WTC11 (cell line): ENCODE measurements around the gene TJP3.

Experiments used
- CREM ChIP-seq: sonication (generic); formaldehyde crosslinking; IDR thresholded peaks from 2 replicates; pipeline ENCODE4 v1.8.1; 2022; ENCODE audit warnings: mild to moderate bottlenecking, missing genetic modification reagents, moderate library complexity
- ETV6 ChIP-seq: sonication (generic); formaldehyde crosslinking; IDR thresholded peaks from 2 replicates; pipeline ENCODE4 v1.8.1; 2022; ENCODE audit warnings: mild to moderate bottlenecking, missing genetic modification reagents
- FOXJ3 ChIP-seq: sonication (generic); formaldehyde crosslinking; IDR thresholded peaks from 2 replicates; pipeline ENCODE4 v1.9.0; 2021; ENCODE audit warnings: missing genetic modification reagents, mild to moderate bottlenecking, borderline replicate concordance
- FOXP1 ChIP-seq: sonication (generic); formaldehyde crosslinking; IDR thresholded peaks from 2 replicates; pipeline ENCODE4 v1.8.0; 2022; ENCODE audit warnings: missing genetic modification reagents, mild to moderate bottlenecking, moderate library complexity, borderline replicate concordance
- OVOL2 ChIP-seq: fragments of 250-450 bp; sonication (Bioruptor Pico); IDR thresholded peaks from 2 replicates; pipeline ENCODE4 v1.9.0; 2021; ENCODE audit warnings: mild to moderate bottlenecking, borderline replicate concordance
- ZNF416 ChIP-seq: fragments of 250-450 bp; sonication (Bioruptor Pico); IDR thresholded peaks from 2 replicates; pipeline ENCODE4 v1.9.0; 2021; ENCODE audit warnings: mild to moderate bottlenecking, inconsistent platforms
- TF ChIP-seq, protein P1 (sequence below): fragments of 200-600 bp; IDR thresholded peaks from 2 replicates; pipeline ENCODE4 v1.8.0; 2022; ENCODE audit warnings: antibody characterized with exemption
- TF ChIP-seq, protein P2 (sequence below): sonication (generic); formaldehyde crosslinking; IDR thresholded peaks from 2 replicates; pipeline ENCODE4 v1.8.0; 2022; ENCODE audit warnings: mild to moderate bottlenecking, missing genetic modification reagents
- TF ChIP-seq, protein P3 (sequence below): sonication (generic); formaldehyde crosslinking; IDR thresholded peaks from 2 replicates; pipeline ENCODE4 v1.8.1; 2022; ENCODE audit warnings: mild to moderate bottlenecking, missing genetic modification reagents, moderate library complexity, borderline replicate concordance
- TF ChIP-seq, protein P4 (sequence below): sonication (generic); formaldehyde crosslinking; conservative IDR thresholded peaks from 2 replicates; pipeline ENCODE4 v1.8.1; 2022; ENCODE audit warnings: mild to moderate bottlenecking, missing genetic modification reagents
- TF ChIP-seq, protein P5 (sequence below): sonication (generic); formaldehyde crosslinking; conservative IDR thresholded peaks from 2 replicates; pipeline ENCODE4 v1.8.1; 2023; ENCODE audit warnings: mild to moderate bottlenecking, low read depth, missing genetic modification reagents, moderate library complexity
- TF ChIP-seq, protein P6 (sequence below): sonication (generic); formaldehyde crosslinking; IDR thresholded peaks from 2 replicates; pipeline ENCODE4 v1.8.0; 2022; ENCODE audit warnings: mild to moderate bottlenecking, missing genetic modification reagents
- TF ChIP-seq, protein P7 (sequence below): sonication (generic); formaldehyde crosslinking; IDR thresholded peaks from 2 replicates; pipeline ENCODE4 v1.8.0; 2023; ENCODE audit warnings: missing genetic modification reagents

DNA sequence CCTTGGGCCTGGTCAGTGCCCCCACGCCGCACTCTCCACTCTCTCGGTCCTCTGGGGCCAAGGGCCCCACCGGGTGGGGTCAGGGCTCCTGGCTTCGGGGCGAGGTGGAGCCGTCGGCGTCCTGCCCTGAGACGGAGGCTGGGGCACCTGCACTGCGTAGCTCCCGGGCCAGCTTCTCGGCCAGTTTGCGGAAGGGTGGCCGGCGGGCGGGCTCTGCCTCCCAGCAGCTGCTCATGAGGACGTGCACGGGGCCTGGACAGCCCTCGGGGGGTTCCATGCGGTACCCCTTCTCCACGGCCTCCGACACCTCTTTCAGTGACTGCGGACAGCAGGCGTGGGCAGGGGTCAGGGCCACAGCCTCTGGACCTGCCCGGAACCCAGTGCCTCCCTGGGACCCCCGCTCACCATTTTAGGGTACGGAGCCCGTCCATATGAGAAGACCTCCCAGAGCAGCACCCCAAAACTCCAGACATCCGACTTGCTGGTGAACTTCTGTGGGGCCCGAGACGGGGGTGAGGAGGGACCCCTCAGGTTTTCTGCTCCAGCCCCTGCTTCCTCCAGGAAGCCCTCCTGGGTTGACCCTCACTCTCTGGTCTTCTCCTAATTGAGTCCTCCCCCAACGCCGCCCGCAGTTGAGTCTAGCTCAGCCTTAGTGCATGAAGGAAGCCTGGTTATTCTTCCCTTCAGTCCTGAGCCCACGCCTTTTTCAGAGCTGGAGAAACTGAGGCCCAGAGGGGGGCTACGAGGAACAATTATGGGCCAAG lies 70.1 kb downstream of the TJP3 start:
- TF ChIP-seq, protein P1, sequence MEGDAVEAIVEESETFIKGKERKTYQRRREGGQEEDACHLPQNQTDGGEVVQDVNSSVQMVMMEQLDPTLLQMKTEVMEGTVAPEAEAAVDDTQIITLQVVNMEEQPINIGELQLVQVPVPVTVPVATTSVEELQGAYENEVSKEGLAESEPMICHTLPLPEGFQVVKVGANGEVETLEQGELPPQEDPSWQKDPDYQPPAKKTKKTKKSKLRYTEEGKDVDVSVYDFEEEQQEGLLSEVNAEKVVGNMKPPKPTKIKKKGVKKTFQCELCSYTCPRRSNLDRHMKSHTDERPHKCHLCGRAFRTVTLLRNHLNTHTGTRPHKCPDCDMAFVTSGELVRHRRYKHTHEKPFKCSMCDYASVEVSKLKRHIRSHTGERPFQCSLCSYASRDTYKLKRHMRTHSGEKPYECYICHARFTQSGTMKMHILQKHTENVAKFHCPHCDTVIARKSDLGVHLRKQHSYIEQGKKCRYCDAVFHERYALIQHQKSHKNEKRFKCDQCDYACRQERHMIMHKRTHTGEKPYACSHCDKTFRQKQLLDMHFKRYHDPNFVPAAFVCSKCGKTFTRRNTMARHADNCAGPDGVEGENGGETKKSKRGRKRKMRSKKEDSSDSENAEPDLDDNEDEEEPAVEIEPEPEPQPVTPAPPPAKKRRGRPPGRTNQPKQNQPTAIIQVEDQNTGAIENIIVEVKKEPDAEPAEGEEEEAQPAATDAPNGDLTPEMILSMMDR = no peak
- TF ChIP-seq, protein P2, sequence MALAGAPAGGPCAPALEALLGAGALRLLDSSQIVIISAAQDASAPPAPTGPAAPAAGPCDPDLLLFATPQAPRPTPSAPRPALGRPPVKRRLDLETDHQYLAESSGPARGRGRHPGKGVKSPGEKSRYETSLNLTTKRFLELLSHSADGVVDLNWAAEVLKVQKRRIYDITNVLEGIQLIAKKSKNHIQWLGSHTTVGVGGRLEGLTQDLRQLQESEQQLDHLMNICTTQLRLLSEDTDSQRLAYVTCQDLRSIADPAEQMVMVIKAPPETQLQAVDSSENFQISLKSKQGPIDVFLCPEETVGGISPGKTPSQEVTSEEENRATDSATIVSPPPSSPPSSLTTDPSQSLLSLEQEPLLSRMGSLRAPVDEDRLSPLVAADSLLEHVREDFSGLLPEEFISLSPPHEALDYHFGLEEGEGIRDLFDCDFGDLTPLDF = no peak
- TF ChIP-seq, protein P3, sequence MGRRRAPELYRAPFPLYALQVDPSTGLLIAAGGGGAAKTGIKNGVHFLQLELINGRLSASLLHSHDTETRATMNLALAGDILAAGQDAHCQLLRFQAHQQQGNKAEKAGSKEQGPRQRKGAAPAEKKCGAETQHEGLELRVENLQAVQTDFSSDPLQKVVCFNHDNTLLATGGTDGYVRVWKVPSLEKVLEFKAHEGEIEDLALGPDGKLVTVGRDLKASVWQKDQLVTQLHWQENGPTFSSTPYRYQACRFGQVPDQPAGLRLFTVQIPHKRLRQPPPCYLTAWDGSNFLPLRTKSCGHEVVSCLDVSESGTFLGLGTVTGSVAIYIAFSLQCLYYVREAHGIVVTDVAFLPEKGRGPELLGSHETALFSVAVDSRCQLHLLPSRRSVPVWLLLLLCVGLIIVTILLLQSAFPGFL (CRISPR knock-in tag) = no peak
- TF ChIP-seq ETV6 (CRISPR knock-in tag) (no peak), OVOL2 (CRISPR knock-in tag) (no peak), FOXP1 (CRISPR knock-in tag) (no peak), FOXJ3 (no peak), ZNF416 (CRISPR knock-in tag) (no peak), CREM (CRISPR knock-in tag) (no peak)
- TF ChIP-seq, protein P4, sequence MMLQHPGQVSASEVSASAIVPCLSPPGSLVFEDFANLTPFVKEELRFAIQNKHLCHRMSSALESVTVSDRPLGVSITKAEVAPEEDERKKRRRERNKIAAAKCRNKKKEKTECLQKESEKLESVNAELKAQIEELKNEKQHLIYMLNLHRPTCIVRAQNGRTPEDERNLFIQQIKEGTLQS = no peak
- TF ChIP-seq, protein P5, sequence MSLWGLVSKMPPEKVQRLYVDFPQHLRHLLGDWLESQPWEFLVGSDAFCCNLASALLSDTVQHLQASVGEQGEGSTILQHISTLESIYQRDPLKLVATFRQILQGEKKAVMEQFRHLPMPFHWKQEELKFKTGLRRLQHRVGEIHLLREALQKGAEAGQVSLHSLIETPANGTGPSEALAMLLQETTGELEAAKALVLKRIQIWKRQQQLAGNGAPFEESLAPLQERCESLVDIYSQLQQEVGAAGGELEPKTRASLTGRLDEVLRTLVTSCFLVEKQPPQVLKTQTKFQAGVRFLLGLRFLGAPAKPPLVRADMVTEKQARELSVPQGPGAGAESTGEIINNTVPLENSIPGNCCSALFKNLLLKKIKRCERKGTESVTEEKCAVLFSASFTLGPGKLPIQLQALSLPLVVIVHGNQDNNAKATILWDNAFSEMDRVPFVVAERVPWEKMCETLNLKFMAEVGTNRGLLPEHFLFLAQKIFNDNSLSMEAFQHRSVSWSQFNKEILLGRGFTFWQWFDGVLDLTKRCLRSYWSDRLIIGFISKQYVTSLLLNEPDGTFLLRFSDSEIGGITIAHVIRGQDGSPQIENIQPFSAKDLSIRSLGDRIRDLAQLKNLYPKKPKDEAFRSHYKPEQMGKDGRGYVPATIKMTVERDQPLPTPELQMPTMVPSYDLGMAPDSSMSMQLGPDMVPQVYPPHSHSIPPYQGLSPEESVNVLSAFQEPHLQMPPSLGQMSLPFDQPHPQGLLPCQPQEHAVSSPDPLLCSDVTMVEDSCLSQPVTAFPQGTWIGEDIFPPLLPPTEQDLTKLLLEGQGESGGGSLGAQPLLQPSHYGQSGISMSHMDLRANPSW (CRISPR knock-in tag) = no peak
- TF ChIP-seq, protein P6, sequence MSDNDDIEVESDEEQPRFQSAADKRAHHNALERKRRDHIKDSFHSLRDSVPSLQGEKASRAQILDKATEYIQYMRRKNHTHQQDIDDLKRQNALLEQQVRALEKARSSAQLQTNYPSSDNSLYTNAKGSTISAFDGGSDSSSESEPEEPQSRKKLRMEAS (CRISPR knock-in tag) = no peak
- TF ChIP-seq, protein P7, sequence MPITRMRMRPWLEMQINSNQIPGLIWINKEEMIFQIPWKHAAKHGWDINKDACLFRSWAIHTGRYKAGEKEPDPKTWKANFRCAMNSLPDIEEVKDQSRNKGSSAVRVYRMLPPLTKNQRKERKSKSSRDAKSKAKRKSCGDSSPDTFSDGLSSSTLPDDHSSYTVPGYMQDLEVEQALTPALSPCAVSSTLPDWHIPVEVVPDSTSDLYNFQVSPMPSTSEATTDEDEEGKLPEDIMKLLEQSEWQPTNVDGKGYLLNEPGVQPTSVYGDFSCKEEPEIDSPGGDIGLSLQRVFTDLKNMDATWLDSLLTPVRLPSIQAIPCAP = no peak
